Neutrophil (primary cell): Measurements from ENCODE around the gene BCAS1.

ENCODE experiments used
- H3K27ac ChIP-seq: fragments of 200-600 bp; sonication (generic); 2 replicates; pipeline ENCODE4 v1.5.1; 2016; ENCODE audit warnings: mild to moderate bottlenecking, moderate library complexity
- H3K27me3 ChIP-seq: fragments of 200-600 bp; sonication (generic); 2 replicates; pipeline ENCODE4 v1.6.0; 2016; ENCODE audit warnings: mild to moderate bottlenecking
- H3K36me3 ChIP-seq: fragments of 200-600 bp; sonication (generic); 2 replicates; pipeline ENCODE4 v1.5.1; 2017
- H3K4me1 ChIP-seq, 2 experiments: fragments of 200-600 bp in 1 of 2; sonication (generic) in 1 of 2; 1 replicate in 1 of 2; 2 replicates in 1 of 2; pipeline versions ENCODE4 v1.5.1 to v1.6.1; 2013 to 2016; ENCODE audit warnings: low read depth in 1 of 2, low read length in 1 of 2, mild to moderate bottlenecking in 1 of 2, moderate library complexity in 1 of 2; ENCODE audit not compliant: control insufficient read depth in 1 of 2, insufficient read depth in 1 of 2
- H3K4me3 ChIP-seq, 2 experiments: fragments of 200-600 bp in 1 of 2; sonication (generic) in 1 of 2; 1 replicate in 1 of 2; 2 replicates in 1 of 2; pipeline ENCODE4 v1.5.1; 2013 to 2016; ENCODE audit warnings: low read depth in 1 of 2, low read length in 1 of 2, mild to moderate bottlenecking in 1 of 2, moderate library complexity in 1 of 2
- H3K9me3 ChIP-seq: fragments of 200-600 bp; sonication (generic); 2 replicates; pipeline ENCODE4 v1.5.1; 2016
- TF ChIP-seq, protein P1 (sequence below): fragments of 200-600 bp; sonication (generic); IDR thresholded peaks from 2 replicates; pipeline ENCODE4 v1.5.1; 2016; ENCODE audit warnings: antibody characterized with exemption

BCAS1 gene

GRCh38 chr20:53897884-53898555 is 172.4 kb downstream of the BCAS1 start:
- H3K4me1 ChIP-seq = peaks cover 50% of the 10 kb centered on the region in 2 experiments
- peak overlapping the region; percentile 92 for H3K27ac ChIP-seq

GRCh38 chr20:53896647-53897046 is 173.7 kb downstream of the BCAS1 start:
- H3K9me3 ChIP-seq = no peaks in the 10 kb centered on the region
- H3K27me3 ChIP-seq = no peaks in the 10 kb centered on the region
- TF ChIP-seq, protein P1, sequence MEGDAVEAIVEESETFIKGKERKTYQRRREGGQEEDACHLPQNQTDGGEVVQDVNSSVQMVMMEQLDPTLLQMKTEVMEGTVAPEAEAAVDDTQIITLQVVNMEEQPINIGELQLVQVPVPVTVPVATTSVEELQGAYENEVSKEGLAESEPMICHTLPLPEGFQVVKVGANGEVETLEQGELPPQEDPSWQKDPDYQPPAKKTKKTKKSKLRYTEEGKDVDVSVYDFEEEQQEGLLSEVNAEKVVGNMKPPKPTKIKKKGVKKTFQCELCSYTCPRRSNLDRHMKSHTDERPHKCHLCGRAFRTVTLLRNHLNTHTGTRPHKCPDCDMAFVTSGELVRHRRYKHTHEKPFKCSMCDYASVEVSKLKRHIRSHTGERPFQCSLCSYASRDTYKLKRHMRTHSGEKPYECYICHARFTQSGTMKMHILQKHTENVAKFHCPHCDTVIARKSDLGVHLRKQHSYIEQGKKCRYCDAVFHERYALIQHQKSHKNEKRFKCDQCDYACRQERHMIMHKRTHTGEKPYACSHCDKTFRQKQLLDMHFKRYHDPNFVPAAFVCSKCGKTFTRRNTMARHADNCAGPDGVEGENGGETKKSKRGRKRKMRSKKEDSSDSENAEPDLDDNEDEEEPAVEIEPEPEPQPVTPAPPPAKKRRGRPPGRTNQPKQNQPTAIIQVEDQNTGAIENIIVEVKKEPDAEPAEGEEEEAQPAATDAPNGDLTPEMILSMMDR = no peak
- no peak overlapping the region for H3K4me3 ChIP-seq
- peaks cover 47 to 49% of the 10 kb centered on the region in 2 experiments for H3K4me1 ChIP-seq
- no peak overlapping the region for H3K27ac ChIP-seq
- no peaks in the 10 kb centered on the region for H3K36me3 ChIP-seq

More at GRCh38 chr20:53897884-53898555, 172.4 kb downstream of the BCAS1 start:
- TF ChIP-seq, protein P1 = no peak
- H3K36me3 ChIP-seq = no peaks in the 10 kb centered on the region
- no peak overlapping the region for H3K4me3 ChIP-seq
- H3K27me3 ChIP-seq = no peaks in the 10 kb centered on the region
- no peaks in the 10 kb centered on the region for H3K9me3 ChIP-seq

DNA sequence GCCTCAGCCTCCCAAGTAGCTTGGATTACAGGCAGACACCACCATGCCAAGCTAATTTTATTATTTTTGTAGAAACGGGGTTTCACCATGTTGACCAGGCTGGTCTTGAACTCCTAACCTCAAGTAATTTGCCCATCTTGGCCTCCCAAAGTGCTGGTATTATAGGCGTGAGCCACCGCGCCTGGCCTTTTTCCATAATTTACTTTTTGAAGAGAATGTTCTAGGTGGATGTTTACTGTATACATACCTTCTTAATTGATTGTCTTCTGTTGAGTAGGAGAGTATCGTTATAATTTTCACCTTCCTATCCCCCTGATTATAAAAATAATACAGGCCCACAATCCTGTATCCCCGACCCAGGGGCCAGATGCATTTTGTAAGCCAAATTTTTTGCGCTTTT is 174.4 kb downstream of the BCAS1 start:
- Histone ChIP-seq H3K36me3 (no peaks in the 10 kb centered on the region), H3K4me3 (no peak overlapping the region), H3K27ac (no peak overlapping the region), H3K9me3 (no peaks in the 10 kb centered on the region), H3K27me3 (no peaks in the 10 kb centered on the region), H3K4me1 (peaks cover 42 to 44% of the 10 kb centered on the region in 2 experiments)
- TF ChIP-seq, protein P1 = no peak

DNA sequence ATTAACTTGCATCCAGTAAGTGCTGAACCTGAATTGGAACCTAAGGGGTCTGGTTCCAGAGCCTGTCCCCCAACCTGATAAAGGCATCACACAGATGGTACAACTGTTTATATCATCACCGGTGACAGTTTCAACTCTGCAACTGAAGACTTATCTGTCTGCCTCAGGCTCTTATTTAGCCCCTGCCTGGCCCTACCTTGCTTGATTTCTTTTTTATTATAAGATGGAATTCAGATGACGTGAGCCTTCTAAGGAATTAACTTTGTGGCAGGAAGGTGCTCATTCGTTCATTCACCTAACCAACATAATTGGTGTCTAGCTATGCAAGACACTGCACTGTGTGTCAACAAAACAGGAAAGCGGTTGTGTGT is 175.0 kb downstream of the BCAS1 start:
- TF ChIP-seq, protein P1 = no peak
- H3K4me3 ChIP-seq = no peak overlapping the region

DNA sequence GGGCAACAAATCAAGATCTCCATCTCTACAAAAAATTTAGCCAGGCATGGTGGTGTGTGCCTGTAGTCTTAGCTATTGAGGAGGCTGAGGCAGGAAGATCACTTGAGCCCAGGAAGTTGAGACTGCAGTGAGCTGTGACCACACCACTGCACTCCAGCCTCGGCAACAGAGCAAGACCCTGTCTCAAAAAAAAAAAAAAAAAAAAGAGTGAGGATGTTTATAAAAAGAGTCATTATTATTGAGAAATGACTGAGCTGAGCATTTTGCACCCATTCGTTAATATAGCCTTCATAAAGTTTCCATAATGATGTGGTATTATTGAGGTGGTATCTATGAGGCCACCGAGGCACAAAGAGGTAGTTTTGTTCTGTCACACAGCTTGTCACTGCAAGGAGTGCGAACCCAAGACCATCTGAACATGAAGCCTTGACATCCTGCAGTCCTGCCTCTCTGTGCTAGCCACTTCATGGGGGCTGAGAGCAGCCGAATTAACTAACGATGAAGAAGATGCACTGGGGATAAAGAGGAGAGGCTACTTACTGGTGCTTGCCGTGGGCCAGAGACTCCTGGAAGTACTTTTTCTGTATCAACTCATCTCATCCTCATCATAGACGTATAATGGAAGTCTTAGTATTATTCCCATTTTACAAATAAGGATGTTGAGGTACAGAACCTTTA is 175.5 kb downstream of the BCAS1 start:
- H3K9me3 ChIP-seq = no peaks in the 10 kb centered on the region
- no peaks in the 10 kb centered on the region for H3K36me3 ChIP-seq
- no peaks in the 10 kb centered on the region for H3K27me3 ChIP-seq
- TF ChIP-seq, protein P1 = no peak
- H3K4me1 ChIP-seq = peaks cover 30 to 32% of the 10 kb centered on the region in 2 experiments
- no peak overlapping the region for H3K27ac ChIP-seq
- H3K4me3 ChIP-seq = no peak overlapping the region

More for the DNA sequence above, 175.0 kb downstream of the BCAS1 start:
- Histone ChIP-seq H3K27ac (no peak overlapping the region), H3K27me3 (no peaks in the 10 kb centered on the region), H3K36me3 (no peaks in the 10 kb centered on the region), H3K9me3 (no peaks in the 10 kb centered on the region), H3K4me1 (peaks cover 36 to 38% of the 10 kb centered on the region in 2 experiments)
